Memory B cell (primary cell): ENCODE results near the gene FOXO3.
"Not testable (repeated sequence)": the region's sequence is repeated elsewhere in the genome, so short reads cannot be mapped to it uniquely, and the experiment has no call there.

Experiments
- ATAC-seq: fragments of 150-1000 bp; cut with Tn5 transposase; 2 replicates; pipeline ENCODE4 v1.10.0; 2021; ENCODE audit warnings: low read depth, mild to moderate bottlenecking, moderate library complexity
- DNase-seq, 2 donors: peaks; one replicate each; pipeline ENCODE4 v3.0.0; 2022; ENCODE audit warnings: low spot score in 2 of 2
- H3K27ac Mint-ChIP-seq: one replicate; pipeline ENCODE4 v1.8.0; 2022; ENCODE audit warnings: mild to moderate bottlenecking, moderate library complexity, mixed read lengths
- H3K27me3 Mint-ChIP-seq: one replicate; pipeline ENCODE4 v1.8.0; 2022; ENCODE audit warnings: mixed read lengths
- H3K36me3 Mint-ChIP-seq: one replicate; pipeline ENCODE4 v1.8.0; 2022; ENCODE audit warnings: mild to moderate bottlenecking, mixed read lengths
- H3K4me1 Mint-ChIP-seq: one replicate; pipeline ENCODE4 v1.8.0; 2022; ENCODE audit warnings: mixed read lengths
- H3K4me3 Mint-ChIP-seq: one replicate; pipeline ENCODE4 v1.8.0; 2022; ENCODE audit warnings: mild to moderate bottlenecking, moderate library complexity, mixed read lengths
- H3K9me3 Mint-ChIP-seq: one replicate; pipeline ENCODE4 v1.8.0; 2022; ENCODE audit warnings: mixed read lengths

The FOXO3 gene

GRCh38 chr6:108653949-108654348 is 93.2 kb downstream of the FOXO3 start:
- H3K9me3 Mint-ChIP-seq: no peaks in the 10 kb centered on the region
- DNase-seq: no peak
- H3K4me3 Mint-ChIP-seq: no peak overlapping the region
- H3K36me3 Mint-ChIP-seq: peaks cover 2% of the 10 kb centered on the region
- ATAC-seq: no peak
- H3K27me3 Mint-ChIP-seq: no peaks in the 10 kb centered on the region
- peaks cover 38% of the 10 kb centered on the region for H3K4me1 Mint-ChIP-seq
- H3K27ac Mint-ChIP-seq: peak overlapping the region; percentile 38

GRCh38 chr6:108654465-108655106 is 93.9 kb downstream of the FOXO3 start:
- Mint-ChIP-seq H3K4me3 (no peak overlapping the region), H3K4me1 (peaks cover 34% of the 10 kb centered on the region), H3K36me3 (peaks cover 2% of the 10 kb centered on the region), H3K9me3 (no peaks in the 10 kb centered on the region), H3K27me3 (no peaks in the 10 kb centered on the region), H3K27ac (no peak overlapping the region)
- DNase-seq (no peak), ATAC-seq (no peak)

DNA sequence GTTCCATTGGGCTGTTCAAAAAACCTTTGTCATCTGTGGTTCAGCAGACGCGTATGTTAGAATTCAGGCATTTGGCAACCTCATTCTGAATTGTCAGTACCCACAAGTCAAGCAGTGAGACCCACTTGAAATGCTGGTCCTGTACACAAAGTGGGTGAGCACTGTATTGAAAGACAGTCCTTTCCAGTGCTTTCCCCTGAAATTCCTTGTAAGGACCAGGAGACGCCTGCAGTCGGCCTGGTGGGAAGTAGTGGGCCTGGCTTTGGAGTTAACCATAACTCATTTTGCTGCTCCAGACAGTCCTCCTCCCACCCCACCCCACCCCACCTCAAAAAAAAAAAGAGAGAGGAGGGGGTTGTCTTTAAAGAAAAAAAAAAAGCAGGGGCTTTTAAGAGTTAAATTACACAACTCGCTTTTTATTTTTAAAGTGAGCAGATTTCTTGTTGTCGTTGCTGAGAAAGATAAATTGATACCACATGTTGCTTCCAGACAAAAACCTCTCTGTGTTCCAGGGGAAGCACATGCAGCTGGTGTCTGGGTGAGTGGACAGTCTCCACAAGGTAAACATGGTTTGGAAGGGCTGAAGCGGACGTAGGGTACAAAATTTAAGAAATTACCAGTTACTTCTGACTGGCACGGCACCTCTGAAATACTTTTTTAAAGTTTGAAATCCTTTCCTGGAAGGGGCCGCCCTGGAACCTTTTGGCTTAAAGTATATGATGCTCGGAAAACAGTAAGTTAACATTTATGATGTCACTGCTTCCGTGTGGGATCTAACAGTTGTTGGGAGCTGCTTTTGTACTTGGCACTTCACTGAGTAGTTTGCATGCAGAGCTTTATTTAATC is 95.3 kb downstream of the FOXO3 start:
- DNase-seq (no peak), ATAC-seq (no peak)
- Mint-ChIP-seq H3K27ac (no peak overlapping the region), H3K9me3 (no peaks in the 10 kb centered on the region), H3K4me1 (peaks cover 21% of the 10 kb centered on the region), H3K36me3 (peaks cover 2% of the 10 kb centered on the region), H3K27me3 (no peaks in the 10 kb centered on the region), H3K4me3 (no peak overlapping the region)

GRCh38 chr6:108656836-108657235 is 96.1 kb downstream of the FOXO3 start:
- DNase-seq: no peak
- H3K36me3 Mint-ChIP-seq: peaks cover 2% of the 10 kb centered on the region
- no peak overlapping the region for H3K27ac Mint-ChIP-seq
- H3K4me3 Mint-ChIP-seq: no peak overlapping the region
- peaks cover 17% of the 10 kb centered on the region for H3K4me1 Mint-ChIP-seq
- no peak for ATAC-seq
- H3K9me3 Mint-ChIP-seq: no peaks in the 10 kb centered on the region
- no peaks in the 10 kb centered on the region for H3K27me3 Mint-ChIP-seq

DNA sequence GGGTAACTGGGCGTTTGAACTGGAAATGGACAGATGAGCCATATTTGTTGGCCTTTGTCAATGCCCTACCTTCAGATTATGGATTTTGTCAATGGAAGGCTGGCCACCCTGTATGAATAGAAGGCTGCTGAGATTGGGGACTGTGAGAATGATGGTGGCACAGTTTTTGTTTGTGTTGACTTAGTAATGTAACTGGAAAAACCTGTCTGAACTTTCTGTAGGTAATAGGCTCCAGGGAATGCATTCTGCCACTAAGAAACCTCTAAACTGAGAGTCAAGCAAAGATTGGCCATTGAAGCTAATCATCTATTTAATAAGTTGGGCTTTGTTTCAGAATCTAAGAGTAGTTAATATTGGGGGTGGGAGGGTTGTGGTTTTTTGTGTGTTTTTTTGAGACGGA is 97.5 kb downstream of the FOXO3 start:
- Mint-ChIP-seq H3K27me3 (no peaks in the 10 kb centered on the region), H3K36me3 (peaks cover 2% of the 10 kb centered on the region), H3K9me3 (no peaks in the 10 kb centered on the region), H3K4me1 (peaks cover 20% of the 10 kb centered on the region), H3K27ac (no peak overlapping the region), H3K4me3 (no peak overlapping the region)
- DNase-seq: no peak
- no peak for ATAC-seq

GRCh38 chr6:108658785-108659184 is 98.1 kb downstream of the FOXO3 start:
- not testable (repeated sequence) for H3K36me3 Mint-ChIP-seq, ATAC-seq, DNase-seq, H3K4me3 Mint-ChIP-seq, H3K27me3 Mint-ChIP-seq, H3K27ac Mint-ChIP-seq, H3K9me3 Mint-ChIP-seq
- peaks cover 14% of the 10 kb centered on the region for H3K4me1 Mint-ChIP-seq

DNA sequence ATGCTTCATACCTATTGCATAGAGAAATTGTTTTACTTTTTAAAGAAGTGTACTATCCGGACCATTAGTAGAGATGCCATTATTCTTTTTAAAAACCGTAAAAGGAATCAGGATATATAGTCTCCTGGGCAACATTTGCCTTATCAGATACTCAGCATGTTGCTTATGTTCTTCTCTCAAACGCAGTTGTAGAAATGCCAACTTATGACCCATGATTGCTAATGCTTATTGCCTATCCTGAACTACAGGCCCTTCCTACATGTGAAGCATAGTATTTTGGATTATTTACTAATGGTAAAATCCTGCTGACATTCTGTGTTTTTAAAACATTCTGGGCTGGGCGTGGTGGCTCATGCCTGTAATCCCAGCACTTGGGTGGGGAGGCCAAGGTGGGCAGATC is 99.5 kb downstream of the FOXO3 start:
- Mint-ChIP-seq H3K4me3 (no peak overlapping the region), H3K4me1 (peaks cover 15% of the 10 kb centered on the region), H3K36me3 (peaks cover 13% of the 10 kb centered on the region), H3K27ac (no peak overlapping the region), H3K27me3 (no peaks in the 10 kb centered on the region), H3K9me3 (no peaks in the 10 kb centered on the region)
- DNase-seq (no peak), ATAC-seq (no peak)

DNA sequence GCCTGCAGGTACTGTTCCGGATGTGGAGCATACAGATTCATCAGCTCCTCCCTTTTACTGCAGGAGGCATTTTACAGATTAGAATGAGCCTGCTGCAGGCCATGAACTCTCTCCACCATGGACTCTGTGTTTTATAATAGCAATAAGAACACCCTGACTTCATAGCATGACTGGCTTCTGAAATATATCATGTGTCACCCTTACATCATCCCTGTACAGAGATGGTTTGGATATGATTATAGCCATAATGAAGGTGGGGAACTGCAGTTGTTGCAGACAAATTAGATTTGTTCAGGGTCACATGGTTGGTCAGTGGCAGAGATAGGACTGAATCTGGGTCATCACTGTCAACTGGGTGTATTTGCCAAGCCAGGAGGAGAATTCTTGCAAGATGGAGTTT is 100.7 kb downstream of the FOXO3 start:
- Mint-ChIP-seq H3K36me3 (peaks cover 15% of the 10 kb centered on the region), H3K4me3 (no peak overlapping the region), H3K27me3 (no peaks in the 10 kb centered on the region), H3K27ac (no peak overlapping the region), H3K4me1 (peaks cover 14% of the 10 kb centered on the region), H3K9me3 (no peaks in the 10 kb centered on the region)
- no peak for ATAC-seq
- DNase-seq: no peak

GRCh38 chr6:108661982-108662381 is 101.3 kb downstream of the FOXO3 start:
- H3K27me3 Mint-ChIP-seq: no peaks in the 10 kb centered on the region
- no peaks in the 10 kb centered on the region for H3K9me3 Mint-ChIP-seq
- H3K36me3 Mint-ChIP-seq: peaks cover 18% of the 10 kb centered on the region
- H3K4me1 Mint-ChIP-seq: peaks cover 12% of the 10 kb centered on the region
- no peak overlapping the region for H3K27ac Mint-ChIP-seq
- no peak for ATAC-seq
- no peak for DNase-seq
- H3K4me3 Mint-ChIP-seq: no peak overlapping the region

DNA sequence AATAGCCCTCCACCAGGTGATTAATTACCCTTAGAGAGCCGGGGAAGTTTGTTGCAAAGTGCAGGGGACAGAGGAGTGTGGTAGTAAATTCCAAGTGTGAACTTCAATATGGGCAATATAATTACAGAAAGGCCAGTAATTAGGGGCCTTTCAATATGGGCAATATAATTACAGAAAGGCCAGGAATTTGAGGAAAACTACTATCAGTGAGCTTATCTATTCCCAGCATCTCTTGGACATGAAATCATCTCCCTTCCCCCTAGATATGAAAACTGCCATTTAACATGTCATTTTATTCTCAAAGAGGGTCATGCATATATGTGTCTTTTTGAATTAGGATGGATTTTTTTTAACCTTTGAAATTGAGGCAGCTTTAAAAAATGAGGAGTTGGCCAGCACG is 102.0 kb downstream of the FOXO3 start:
- no peak for DNase-seq
- Mint-ChIP-seq H3K4me3 (no peak overlapping the region), H3K36me3 (peaks cover 18% of the 10 kb centered on the region), H3K4me1 (peaks cover 12% of the 10 kb centered on the region), H3K9me3 (no peaks in the 10 kb centered on the region), H3K27ac (no peak overlapping the region), H3K27me3 (no peaks in the 10 kb centered on the region)
- no peak for ATAC-seq

DNA sequence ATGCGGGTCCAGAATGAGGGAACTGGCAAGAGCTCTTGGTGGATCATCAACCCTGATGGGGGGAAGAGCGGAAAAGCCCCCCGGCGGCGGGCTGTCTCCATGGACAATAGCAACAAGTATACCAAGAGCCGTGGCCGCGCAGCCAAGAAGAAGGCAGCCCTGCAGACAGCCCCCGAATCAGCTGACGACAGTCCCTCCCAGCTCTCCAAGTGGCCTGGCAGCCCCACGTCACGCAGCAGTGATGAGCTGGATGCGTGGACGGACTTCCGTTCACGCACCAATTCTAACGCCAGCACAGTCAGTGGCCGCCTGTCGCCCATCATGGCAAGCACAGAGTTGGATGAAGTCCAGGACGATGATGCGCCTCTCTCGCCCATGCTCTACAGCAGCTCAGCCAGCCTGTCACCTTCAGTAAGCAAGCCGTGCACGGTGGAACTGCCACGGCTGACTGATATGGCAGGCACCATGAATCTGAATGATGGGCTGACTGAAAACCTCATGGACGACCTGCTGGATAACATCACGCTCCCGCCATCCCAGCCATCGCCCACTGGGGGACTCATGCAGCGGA is 102.9 kb downstream of the FOXO3 start:
- not testable (repeated sequence) for H3K4me3 Mint-ChIP-seq, H3K27me3 Mint-ChIP-seq, H3K27ac Mint-ChIP-seq, DNase-seq, H3K9me3 Mint-ChIP-seq, ATAC-seq, H3K4me1 Mint-ChIP-seq
- H3K36me3 Mint-ChIP-seq: peaks cover 19% of the 10 kb centered on the region

- no peaks in the 10 kb centered on the region for H3K9me3 Mint-ChIP-seq
- H3K36me3 Mint-ChIP-seq: peaks cover 19% of the 10 kb centered on the region
- ATAC-seq (no peak), DNase-seq (no peak)
- H3K4me1 Mint-ChIP-seq: peaks cover 18% of the 10 kb centered on the region
- H3K27me3 Mint-ChIP-seq: no peaks in the 10 kb centered on the region
- no peak overlapping the region for H3K4me3 Mint-ChIP-seq
- H3K27ac Mint-ChIP-seq: no peak overlapping the region
Observed at GRCh38 chr6:108665495-108666196, 104.9 kb downstream of the FOXO3 start.

DNA sequence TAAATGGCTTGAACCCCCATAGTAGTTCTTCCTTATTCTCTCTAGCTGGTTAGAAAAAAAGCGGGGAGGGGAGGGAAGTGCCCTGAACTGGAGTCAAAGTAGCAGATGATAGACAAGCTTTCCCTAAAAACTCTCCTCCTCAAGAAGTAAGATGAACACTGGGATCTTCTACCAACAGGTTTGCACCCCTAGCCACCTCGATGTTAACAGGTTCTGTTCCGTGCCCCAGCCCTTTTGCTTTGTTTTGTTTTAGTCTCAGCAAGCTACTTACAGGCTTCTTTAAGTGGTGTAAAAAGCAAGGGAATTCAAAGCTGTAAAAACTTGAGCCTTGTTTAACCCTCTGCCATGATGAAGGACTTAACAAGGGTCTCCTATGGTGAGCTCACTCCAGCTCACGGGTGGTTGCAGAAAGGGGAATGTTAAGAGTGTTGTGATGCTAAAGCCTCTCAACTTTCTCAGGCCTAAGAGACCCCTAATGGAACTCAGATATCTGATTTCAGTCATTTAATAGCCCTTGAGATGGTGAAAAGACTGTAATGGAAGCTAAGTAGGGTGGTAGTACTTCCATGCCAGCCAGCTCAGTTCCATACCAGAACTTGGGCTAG is 106.0 kb downstream of the FOXO3 start:
- Mint-ChIP-seq H3K9me3 (no peaks in the 10 kb centered on the region), H3K27me3 (no peaks in the 10 kb centered on the region), H3K4me3 (no peak overlapping the region), H3K4me1 (peaks cover 21% of the 10 kb centered on the region), H3K36me3 (peaks cover 19% of the 10 kb centered on the region), H3K27ac (no peak overlapping the region)
- no peak for ATAC-seq
- DNase-seq: no peak

DNA sequence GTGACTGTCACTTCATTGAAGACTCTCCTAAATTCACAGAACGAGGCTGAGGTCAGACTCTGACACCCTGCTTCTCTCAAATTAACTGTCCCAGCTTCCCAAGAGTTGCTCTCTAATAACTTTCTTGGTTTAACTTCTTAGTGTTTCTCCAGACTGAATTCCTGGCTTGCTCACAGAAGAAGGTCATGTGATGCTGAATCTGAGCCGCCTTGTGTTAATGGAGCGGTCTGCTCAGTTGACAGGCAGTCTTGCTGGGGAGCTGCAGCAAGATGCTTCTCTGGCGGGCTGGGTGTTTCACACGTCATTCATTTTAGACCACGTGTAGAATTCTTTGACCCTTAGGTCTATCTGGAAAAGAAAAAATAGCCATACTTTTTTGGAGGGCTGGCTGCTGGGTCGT is 107.3 kb downstream of the FOXO3 start:
- peaks cover 22% of the 10 kb centered on the region for H3K4me1 Mint-ChIP-seq
- peaks cover 19% of the 10 kb centered on the region for H3K36me3 Mint-ChIP-seq
- no peaks in the 10 kb centered on the region for H3K27me3 Mint-ChIP-seq
- H3K9me3 Mint-ChIP-seq: no peaks in the 10 kb centered on the region
- ATAC-seq: no peak
- DNase-seq: no peak
- no peak overlapping the region for H3K27ac Mint-ChIP-seq
- H3K4me3 Mint-ChIP-seq: no peak overlapping the region
